ENCODE data around the gene GTF2H1.

GTF2H1 gene

GRCh38 chr11:18294862-18295261 is 27.5 kb upstream of the GTF2H1 start:
- FAIRE-seq, result no peak
- no peak for DNase-seq (ENCODE audit: insufficient read length, low spot score)
- TF ChIP-seq, protein P1, sequence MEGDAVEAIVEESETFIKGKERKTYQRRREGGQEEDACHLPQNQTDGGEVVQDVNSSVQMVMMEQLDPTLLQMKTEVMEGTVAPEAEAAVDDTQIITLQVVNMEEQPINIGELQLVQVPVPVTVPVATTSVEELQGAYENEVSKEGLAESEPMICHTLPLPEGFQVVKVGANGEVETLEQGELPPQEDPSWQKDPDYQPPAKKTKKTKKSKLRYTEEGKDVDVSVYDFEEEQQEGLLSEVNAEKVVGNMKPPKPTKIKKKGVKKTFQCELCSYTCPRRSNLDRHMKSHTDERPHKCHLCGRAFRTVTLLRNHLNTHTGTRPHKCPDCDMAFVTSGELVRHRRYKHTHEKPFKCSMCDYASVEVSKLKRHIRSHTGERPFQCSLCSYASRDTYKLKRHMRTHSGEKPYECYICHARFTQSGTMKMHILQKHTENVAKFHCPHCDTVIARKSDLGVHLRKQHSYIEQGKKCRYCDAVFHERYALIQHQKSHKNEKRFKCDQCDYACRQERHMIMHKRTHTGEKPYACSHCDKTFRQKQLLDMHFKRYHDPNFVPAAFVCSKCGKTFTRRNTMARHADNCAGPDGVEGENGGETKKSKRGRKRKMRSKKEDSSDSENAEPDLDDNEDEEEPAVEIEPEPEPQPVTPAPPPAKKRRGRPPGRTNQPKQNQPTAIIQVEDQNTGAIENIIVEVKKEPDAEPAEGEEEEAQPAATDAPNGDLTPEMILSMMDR (IDR thresholded peaks at IDR 0.05; ENCODE audit: insufficient read depth, missing control alignments), result no peak

DNA sequence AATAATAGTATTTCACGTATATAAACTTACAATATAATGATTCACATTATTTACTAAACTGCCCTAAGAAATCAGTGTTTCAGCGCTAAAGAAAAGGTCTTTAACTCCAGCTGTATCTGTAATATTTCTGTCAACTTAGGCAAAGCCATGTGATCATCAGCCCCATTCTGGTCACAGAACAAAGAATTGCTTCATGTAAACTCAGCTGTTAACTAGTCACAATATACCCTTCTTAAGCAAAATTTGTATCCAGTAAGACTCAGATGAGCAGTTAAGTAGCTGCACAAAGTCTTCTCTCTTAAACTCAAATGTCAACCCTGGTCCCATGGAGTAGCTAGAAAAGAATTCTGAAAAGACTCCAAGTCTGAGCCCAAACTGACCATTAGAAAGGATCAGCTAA is 27.1 kb upstream of the GTF2H1 start:
- FAIRE-seq (no peak), DNase-seq (ENCODE audit: insufficient read length, low spot score) (no peak)
- TF ChIP-seq, protein P1 (IDR thresholded peaks at IDR 0.05; ENCODE audit: insufficient read depth, missing control alignments), result no peak

- TF ChIP-seq, protein P1 (IDR thresholded peaks at IDR 0.05; ENCODE audit: insufficient read depth, missing control alignments), result no peak
- FAIRE-seq, result no peak
- no peak for DNase-seq (ENCODE audit: insufficient read length, low spot score)
Observed at GRCh38 chr11:18299721-18300120, 22.6 kb upstream of the GTF2H1 start.

DNA sequence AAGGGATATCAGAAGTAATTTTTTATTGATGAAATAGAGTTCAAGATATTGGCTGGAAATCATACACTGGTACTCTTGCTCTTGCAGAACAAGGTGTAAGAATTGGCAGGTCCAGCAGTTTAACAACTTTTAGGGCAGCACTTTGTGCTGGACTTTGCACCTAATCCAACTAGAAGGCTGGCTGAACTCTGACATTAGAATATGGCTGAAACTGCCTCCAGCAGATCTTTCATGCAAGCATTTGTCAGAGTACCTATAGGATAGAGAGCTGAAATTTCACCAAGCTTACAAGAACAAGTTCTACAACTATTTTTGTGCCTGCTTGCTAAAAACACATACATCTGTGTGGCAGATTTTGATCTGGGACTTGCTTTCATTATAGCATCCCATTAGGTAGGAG is 17.6 kb upstream of the GTF2H1 start:
- TF ChIP-seq, protein P1 (IDR thresholded peaks at IDR 0.05; ENCODE audit: insufficient read depth, missing control alignments), result no peak
- no peak for FAIRE-seq
- DNase-seq (ENCODE audit: insufficient read length, low spot score), result no peak

DNA sequence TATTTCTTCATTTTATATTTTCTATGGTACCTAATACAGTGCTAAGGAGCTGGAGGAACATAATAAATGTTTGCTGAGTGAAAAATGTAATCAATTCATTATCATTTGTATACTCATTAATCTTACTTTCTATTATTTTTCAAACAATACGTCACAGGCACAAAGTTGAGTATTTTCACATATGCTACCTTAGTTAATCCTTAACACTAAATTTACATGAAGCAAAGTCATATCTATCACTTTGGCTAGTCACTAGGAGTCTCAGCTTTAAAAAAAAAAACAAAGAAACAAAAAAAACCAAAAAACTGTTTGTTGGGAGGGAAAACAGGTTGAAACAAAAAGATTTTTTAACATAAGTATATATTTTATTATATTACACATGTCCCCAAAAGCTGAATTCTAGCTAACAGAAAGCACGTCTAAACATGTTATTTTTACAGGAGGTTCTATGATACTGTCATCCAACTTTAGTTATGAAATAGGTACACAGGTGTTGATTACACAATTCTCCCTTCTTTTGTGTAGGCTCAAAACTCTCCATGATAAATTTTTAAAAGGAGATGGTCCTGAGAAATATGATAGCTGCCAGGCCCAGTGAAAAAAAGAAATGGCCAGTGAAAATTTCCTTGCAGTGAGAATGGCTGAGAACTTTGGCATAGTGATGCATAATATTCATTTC is 14.8 kb upstream of the GTF2H1 start:
- TF ChIP-seq, protein P1 (IDR thresholded peaks at IDR 0.05; ENCODE audit: insufficient read depth, missing control alignments), result no peak
- no peak for DNase-seq (ENCODE audit: insufficient read length, low spot score)
- no peak for FAIRE-seq

GRCh38 chr11:18308242-18308641 is 14.1 kb upstream of the GTF2H1 start:
- TF ChIP-seq, protein P1 (IDR thresholded peaks at IDR 0.05; ENCODE audit: insufficient read depth, missing control alignments), result no peak
- DNase-seq (ENCODE audit: insufficient read length, low spot score) (no peak), FAIRE-seq (no peak)

DNA sequence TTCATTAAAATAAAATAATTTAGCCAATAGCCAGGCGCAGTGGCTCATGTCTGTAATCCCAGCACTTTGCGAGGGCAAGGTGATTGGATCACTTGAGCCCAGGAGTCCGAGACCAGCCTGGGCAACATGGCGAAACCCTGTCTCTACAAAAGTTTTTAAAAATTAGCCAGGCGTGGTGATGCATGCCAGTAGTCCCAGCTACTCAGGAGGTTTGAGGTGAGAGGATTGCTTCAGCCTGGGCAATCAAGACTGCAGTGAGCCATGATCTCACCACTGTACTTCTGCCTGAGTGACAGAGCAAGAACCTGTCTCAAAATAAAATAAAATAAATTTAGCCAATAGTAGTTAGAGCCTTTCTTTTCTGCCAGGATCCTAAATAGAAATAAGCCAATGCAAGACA is 12.7 kb upstream of the GTF2H1 start:
- TF ChIP-seq, protein P1 (IDR thresholded peaks at IDR 0.05; ENCODE audit: insufficient read depth, missing control alignments), result no peak
- DNase-seq (ENCODE audit: insufficient read length, low spot score) (no peak), FAIRE-seq (no peak)
